A673 (cell line): Measurements from ENCODE around the gene CPLX3.

Experiments used
- EZH2 ChIP-seq: fragments of 200-600 bp; sonication (generic); IDR thresholded peaks from 2 replicates; pipeline ENCODE4 v1.6.1; 2017; ENCODE audit warnings: borderline replicate concordance, low read depth, mild to moderate bottlenecking, mixed read lengths, antibody characterized with exemption, low read length; ENCODE audit not compliant: poor library complexity, severe bottlenecking
- TF ChIP-seq, protein P1 (sequence below): fragments of 300-800, 200-600 bp; sonication (generic); conservative IDR thresholded peaks from 2 replicates; pipeline ENCODE4 v1.5.1; 2017; ENCODE audit warnings: low read depth, mild to moderate bottlenecking, antibody characterized with exemption, low read length, moderate library complexity, mixed read lengths

GRCh38 chr15:74839526-74840395, 13.3 kb downstream of the CPLX3 start:
- no peak for TF ChIP-seq EZH2
- TF ChIP-seq, protein P1, sequence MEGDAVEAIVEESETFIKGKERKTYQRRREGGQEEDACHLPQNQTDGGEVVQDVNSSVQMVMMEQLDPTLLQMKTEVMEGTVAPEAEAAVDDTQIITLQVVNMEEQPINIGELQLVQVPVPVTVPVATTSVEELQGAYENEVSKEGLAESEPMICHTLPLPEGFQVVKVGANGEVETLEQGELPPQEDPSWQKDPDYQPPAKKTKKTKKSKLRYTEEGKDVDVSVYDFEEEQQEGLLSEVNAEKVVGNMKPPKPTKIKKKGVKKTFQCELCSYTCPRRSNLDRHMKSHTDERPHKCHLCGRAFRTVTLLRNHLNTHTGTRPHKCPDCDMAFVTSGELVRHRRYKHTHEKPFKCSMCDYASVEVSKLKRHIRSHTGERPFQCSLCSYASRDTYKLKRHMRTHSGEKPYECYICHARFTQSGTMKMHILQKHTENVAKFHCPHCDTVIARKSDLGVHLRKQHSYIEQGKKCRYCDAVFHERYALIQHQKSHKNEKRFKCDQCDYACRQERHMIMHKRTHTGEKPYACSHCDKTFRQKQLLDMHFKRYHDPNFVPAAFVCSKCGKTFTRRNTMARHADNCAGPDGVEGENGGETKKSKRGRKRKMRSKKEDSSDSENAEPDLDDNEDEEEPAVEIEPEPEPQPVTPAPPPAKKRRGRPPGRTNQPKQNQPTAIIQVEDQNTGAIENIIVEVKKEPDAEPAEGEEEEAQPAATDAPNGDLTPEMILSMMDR = no peak
